Activated CD4-positive, alpha-beta T cell treated with anti-CD3 and anti-CD28 coated beads for 36 hours (primary cell): ENCODE results near the gene PTTG2. TPM values are rescaled to one million over a fixed set of nuclear protein-coding genes. Genes with fewer than 3 reads are reported as not detected.
"Not testable (repeated sequence)": the region's sequence is repeated elsewhere in the genome, so short reads cannot be mapped to it uniquely, and the experiment has no call there.

Experiments used
- ATAC-seq: fragments of 200-7000 bp; cut with Tn5 transposase; one replicate; pipeline ENCODE4 v1.10.0; 2021; ENCODE audit warnings: mild to moderate bottlenecking, moderate library complexity
- CTCF ChIA-PET: fragments of 350-600 bp; sonication (Branson Sonifier 250); formaldehyde crosslinking; loops from one replicate; lab custom pipeline; 2021; ENCODE audit warnings: antibody characterized with exemption; lab: Charles Lee
- POLR2A ChIA-PET: fragments of 350-600 bp; sonication (Branson Sonifier 250); formaldehyde crosslinking; loops from one replicate; lab custom pipeline; 2021; ENCODE audit warnings: antibody characterized with exemption, inconsistent platforms; lab: Charles Lee
- DNase-seq: peaks from one replicate; pipeline ENCODE4 v3.0.0-alpha.2; 2020
- H3K27ac Mint-ChIP-seq: one replicate; pipeline ENCODE4 v1.8.0; 2021; ENCODE audit warnings: mixed read lengths
- H3K27me3 Mint-ChIP-seq: one replicate; pipeline ENCODE4 v1.8.0; 2021; ENCODE audit warnings: mixed read lengths
- H3K36me3 Mint-ChIP-seq: one replicate; pipeline ENCODE4 v1.8.0; 2021; ENCODE audit warnings: low read depth, mixed read lengths
- H3K4me1 Mint-ChIP-seq: one replicate; pipeline ENCODE4 v1.8.0; 2021; ENCODE audit warnings: mixed read lengths
- H3K4me3 Mint-ChIP-seq: one replicate; pipeline ENCODE4 v1.8.0; 2021; ENCODE audit warnings: mild to moderate bottlenecking, moderate library complexity, mixed read lengths
- H3K9me3 Mint-ChIP-seq: one replicate; pipeline ENCODE4 v1.8.0; 2021; ENCODE audit warnings: low read depth, mixed read lengths
- intact Hi-C, 2 experiments: fragments of 100-400 bp; cut with DNase I in 1 of 2; cut with micrococcal nuclease in 1 of 2; formaldehyde crosslinking; loops; one replicate each; pipeline versions ENCODE4 v1.14.2 to v1.15.1; 2022 to 2024; cut with DNase I, micrococcal nuclease
- total RNA-seq, 2 experiments: library from RNA; stranded (reverse); gene quantifications; one replicate each; pipeline ENCODE4 v1.2.3, GENCODE V29; 2021

The PTTG2 gene
- total RNA-seq = not detected

DNA sequence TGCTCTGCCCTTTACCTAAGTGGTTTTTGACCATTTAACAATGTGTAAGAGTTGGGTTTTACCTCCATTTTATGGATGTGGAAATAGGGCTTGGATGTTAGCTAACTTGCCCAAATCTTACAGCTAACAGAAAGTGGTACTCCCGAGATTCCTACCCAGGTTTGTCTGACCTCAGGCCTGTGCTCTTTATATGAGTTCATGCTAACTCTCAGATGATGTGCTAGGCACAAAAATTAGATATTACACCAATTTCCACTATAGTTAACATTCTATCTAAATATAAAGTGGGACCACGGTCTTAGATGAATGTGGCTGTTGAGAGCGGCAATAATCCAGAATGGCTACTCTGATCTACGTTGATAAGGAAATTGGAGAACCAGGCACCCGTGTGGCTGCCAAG lies at the start of gene PTTG2:
Gene PTTG2, plus strand, starts transcription at position 301 of the 400 bp plus-strand sequence. Its CDS starts 37 bp downstream, at position 338.
- ATAC-seq (no peak), DNase-seq (no peak)
- H3K36me3 Mint-ChIP-seq = peaks cover 2% of the 10 kb centered on the region
- ChIA-PET POLR2A (no interaction called here), CTCF (no interaction called here)
- intact Hi-C loops = no loop called here
- no peaks in the 10 kb centered on the region for H3K9me3 Mint-ChIP-seq
- no peak within 1 kb of the TSS for H3K27ac Mint-ChIP-seq
- H3K4me3 Mint-ChIP-seq = no peak within 1 kb of the TSS
- H3K27me3 Mint-ChIP-seq = no peaks in the 10 kb centered on the region
- peaks cover 4% of the 10 kb centered on the region for H3K4me1 Mint-ChIP-seq

DNA sequence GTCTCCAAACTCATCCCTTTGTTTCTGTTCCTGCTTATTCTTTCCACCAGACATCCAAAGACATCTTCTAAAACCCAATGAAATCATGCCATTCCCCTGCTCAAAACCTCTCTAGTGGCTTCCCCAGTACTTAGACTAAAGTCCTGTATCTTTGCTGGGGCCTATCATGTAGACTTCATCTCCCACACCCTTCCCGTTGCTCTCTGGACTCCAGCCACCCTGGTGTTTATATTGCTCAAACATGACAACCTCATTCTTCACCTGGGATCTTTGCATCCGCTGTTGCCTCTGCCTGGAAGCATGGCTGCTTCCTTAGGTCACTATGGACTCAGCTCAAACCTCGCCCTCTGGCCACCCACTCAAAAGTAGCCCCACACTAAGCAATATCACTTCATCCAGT lies 45.7 kb upstream of the PTTG2 start:
- H3K27me3 Mint-ChIP-seq = no peaks in the 10 kb centered on the region
- H3K27ac Mint-ChIP-seq = no peak overlapping the region
- H3K4me1 Mint-ChIP-seq = peaks cover 3% of the 10 kb centered on the region
- no peaks in the 10 kb centered on the region for H3K9me3 Mint-ChIP-seq
- ChIA-PET CTCF (no interaction called here), POLR2A (interaction anchor here (0.7 kb wide), 1 partner anchor 331 kb away, joined by 3 read pairs; no protein-coding TSS in a partner anchor)
- intact Hi-C loops = no loop called here
- H3K36me3 Mint-ChIP-seq = peaks cover 2% of the 10 kb centered on the region
- H3K4me3 Mint-ChIP-seq = no peak overlapping the region
- DNase-seq (no peak), ATAC-seq (no peak)

DNA sequence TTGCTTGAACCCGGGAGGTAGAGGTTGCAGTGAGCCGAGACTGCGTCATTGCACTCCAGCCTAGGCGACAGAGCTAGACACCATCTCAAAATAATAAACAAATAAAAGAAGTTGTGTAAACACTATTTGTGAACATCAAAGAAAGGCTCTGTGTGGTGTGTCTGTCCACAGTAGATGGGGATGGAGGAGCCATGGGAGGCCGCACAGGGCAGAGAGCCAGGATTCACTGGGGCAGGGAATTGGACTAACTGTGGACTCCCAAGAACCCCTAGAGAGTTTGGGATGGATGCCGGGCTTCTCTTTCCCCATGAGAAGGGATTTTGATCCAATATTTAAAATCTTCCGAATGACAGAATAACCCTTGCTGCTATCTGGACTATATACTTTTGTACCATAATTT lies 42.8 kb upstream of the PTTG2 start:
- ChIA-PET CTCF (interaction anchor here (0.8 kb wide), 1 partner anchor 36 kb away, joined by 4 read pairs; no protein-coding TSS in a partner anchor), POLR2A (no interaction called here)
- no peak overlapping the region for H3K27ac Mint-ChIP-seq
- H3K4me3 Mint-ChIP-seq = no peak overlapping the region
- H3K4me1 Mint-ChIP-seq = peaks cover 7% of the 10 kb centered on the region
- no peak for DNase-seq
- intact Hi-C loops = no loop called here
- no peak for ATAC-seq
- peaks cover 7% of the 10 kb centered on the region for H3K36me3 Mint-ChIP-seq
- H3K9me3 Mint-ChIP-seq = no peaks in the 10 kb centered on the region
- no peaks in the 10 kb centered on the region for H3K27me3 Mint-ChIP-seq

DNA sequence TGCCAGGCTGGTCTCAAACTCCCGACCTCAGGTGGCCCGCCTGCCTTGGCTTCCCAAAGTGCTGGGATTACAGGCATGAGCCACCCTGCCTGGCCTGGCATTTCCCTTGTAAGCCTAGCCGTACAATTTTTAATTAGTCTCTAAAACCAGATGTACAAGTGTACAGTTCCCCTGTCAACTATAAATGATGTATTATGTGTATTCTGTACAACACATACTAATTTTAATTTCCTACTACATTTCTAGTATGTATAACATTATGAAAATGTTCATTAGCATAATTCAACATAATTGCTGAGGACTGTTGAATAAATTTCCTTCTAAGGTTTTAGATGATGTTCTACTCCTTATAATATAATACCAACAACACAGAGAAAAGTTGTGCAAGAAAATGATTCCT lies 41.5 kb upstream of the PTTG2 start:
- intact Hi-C loops = no loop called here
- no peak overlapping the region for H3K27ac Mint-ChIP-seq
- H3K4me3 Mint-ChIP-seq = no peak overlapping the region
- DNase-seq (no peak), ATAC-seq (no peak)
- H3K9me3 Mint-ChIP-seq = no peaks in the 10 kb centered on the region
- H3K4me1 Mint-ChIP-seq = peaks cover 9% of the 10 kb centered on the region
- no peaks in the 10 kb centered on the region for H3K27me3 Mint-ChIP-seq
- POLR2A ChIA-PET = no interaction called here
- CTCF ChIA-PET = interaction anchor here (0.6 to 0.7 kb wide), 3 partner anchors 51 to 231 kb away, joined by 3 to 5 read pairs (median 4); no protein-coding TSS in a partner anchor
- H3K36me3 Mint-ChIP-seq = peaks cover 7% of the 10 kb centered on the region

DNA sequence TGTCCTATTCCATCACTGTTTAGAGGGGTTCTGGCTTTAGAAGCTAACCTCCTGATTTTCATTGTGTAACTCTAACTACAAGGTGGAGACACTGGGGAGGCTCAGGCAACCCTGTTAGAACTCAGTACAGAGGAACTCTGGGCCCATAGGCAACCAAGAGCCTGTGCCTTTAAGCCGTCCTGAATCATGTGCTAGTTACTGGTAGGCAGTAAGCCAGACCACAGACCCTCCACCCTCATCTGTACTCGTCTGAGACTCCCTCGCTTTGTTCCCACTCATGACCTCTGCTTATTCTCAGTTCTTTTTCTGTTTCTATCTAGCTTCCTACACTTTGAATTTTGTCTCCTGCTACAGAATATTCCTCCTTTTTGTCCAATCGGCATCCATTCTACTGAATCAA lies 37.9 kb upstream of the PTTG2 start:
- DNase-seq (peak; percentile 14), ATAC-seq (peak; percentile 72)
- intact Hi-C loops = no loop called here
- Mint-ChIP-seq H3K4me1 (peaks cover 11% of the 10 kb centered on the region), H3K9me3 (no peaks in the 10 kb centered on the region), H3K27ac (no peak overlapping the region), H3K36me3 (peaks cover 7% of the 10 kb centered on the region), H3K4me3 (no peak overlapping the region), H3K27me3 (no peaks in the 10 kb centered on the region)
- ChIA-PET POLR2A (no interaction called here), CTCF (no interaction called here)

DNA sequence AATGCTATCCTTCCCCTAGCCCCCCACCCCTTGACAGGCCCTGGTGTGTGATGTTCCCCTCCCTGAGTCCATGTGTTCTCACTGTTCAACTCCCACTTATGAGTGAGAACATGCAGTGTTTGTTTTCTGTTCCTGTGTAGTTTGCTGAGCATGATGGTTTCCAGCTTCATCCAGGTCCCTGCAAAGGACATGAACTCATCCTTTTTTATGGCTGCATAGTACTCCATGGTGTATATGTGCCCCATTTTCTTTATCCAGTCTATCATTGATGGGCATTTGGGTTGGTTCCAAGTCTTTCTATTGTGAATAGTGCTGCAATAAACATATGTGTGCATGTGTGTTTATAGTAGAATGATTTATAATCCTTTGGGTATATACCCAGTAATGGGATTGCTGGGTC lies 37.1 kb upstream of the PTTG2 start:
- POLR2A ChIA-PET = not testable (repeated sequence)

DNA sequence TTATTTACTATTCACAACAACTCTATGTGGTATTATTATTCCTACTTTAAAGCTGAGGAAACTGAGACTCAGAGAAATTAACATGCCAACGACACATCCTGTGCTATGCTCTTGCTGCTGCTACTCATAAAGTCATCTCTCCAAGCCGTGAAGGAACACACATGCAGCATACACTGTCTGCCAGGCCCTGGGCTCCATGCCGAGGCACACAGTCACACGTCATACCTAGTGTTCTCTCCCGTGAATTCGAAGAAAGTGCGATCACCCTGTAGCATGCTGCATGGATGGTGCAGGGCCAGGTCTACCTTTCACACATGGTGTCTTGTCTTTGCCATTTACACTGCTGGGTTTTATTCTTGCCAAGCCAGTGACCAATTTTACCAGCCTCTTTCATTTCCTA lies 35.3 kb upstream of the PTTG2 start:
- CTCF ChIA-PET = no interaction called here
- POLR2A ChIA-PET = no interaction called here

More for the DNA sequence above, 37.1 kb upstream of the PTTG2 start:
- ATAC-seq, intact Hi-C loops, H3K27me3 Mint-ChIP-seq, CTCF ChIA-PET, H3K36me3 Mint-ChIP-seq, H3K9me3 Mint-ChIP-seq, DNase-seq, H3K4me3 Mint-ChIP-seq, H3K27ac Mint-ChIP-seq: not testable (repeated sequence)
- H3K4me1 Mint-ChIP-seq = peaks cover 16% of the 10 kb centered on the region

DNA sequence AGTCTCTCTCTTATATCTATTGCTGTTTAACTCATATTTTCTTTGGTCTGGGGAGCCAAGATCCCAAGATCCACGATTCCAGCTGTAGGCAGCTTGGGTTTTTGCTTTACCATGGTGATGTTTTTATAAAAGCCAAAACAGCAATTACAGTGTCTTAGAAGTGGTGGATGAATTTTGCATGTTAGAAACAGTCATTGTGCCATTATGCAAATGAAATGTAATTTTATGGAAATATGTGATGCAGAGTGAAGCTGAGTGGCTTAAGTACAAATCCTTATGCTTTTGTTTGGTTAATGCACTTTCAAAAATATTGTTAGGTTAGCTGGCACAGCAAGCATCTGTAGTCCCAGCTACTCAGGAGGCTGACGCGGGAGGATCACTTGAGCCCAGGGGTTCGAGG lies 32.8 kb upstream of the PTTG2 start:
- CTCF ChIA-PET = interaction anchor here (0.6 to 1.5 kb wide), 2 partner anchors 35 to 87 kb away, joined by 3 read pairs; no protein-coding TSS in a partner anchor
- intact Hi-C loops = no loop called here
- Mint-ChIP-seq H3K4me3 (no peak overlapping the region), H3K9me3 (no peaks in the 10 kb centered on the region), H3K36me3 (peaks cover 9% of the 10 kb centered on the region), H3K4me1 (peaks cover 30% of the 10 kb centered on the region), H3K27ac (no peak overlapping the region), H3K27me3 (no peaks in the 10 kb centered on the region)
- no peak for ATAC-seq
- POLR2A ChIA-PET = interaction anchor here (1.2 kb wide), 1 partner anchor 35 kb away, joined by 4 read pairs; no protein-coding TSS in a partner anchor
- no peak for DNase-seq

More for the DNA sequence above, 35.3 kb upstream of the PTTG2 start:
- H3K27ac Mint-ChIP-seq = no peak overlapping the region
- DNase-seq = no peak
- no peak for ATAC-seq
- H3K9me3 Mint-ChIP-seq = no peaks in the 10 kb centered on the region
- H3K4me1 Mint-ChIP-seq = peaks cover 35% of the 10 kb centered on the region
- H3K4me3 Mint-ChIP-seq = no peak overlapping the region
- H3K36me3 Mint-ChIP-seq = peaks cover 11% of the 10 kb centered on the region
- intact Hi-C loops = no loop called here
- no peaks in the 10 kb centered on the region for H3K27me3 Mint-ChIP-seq

DNA sequence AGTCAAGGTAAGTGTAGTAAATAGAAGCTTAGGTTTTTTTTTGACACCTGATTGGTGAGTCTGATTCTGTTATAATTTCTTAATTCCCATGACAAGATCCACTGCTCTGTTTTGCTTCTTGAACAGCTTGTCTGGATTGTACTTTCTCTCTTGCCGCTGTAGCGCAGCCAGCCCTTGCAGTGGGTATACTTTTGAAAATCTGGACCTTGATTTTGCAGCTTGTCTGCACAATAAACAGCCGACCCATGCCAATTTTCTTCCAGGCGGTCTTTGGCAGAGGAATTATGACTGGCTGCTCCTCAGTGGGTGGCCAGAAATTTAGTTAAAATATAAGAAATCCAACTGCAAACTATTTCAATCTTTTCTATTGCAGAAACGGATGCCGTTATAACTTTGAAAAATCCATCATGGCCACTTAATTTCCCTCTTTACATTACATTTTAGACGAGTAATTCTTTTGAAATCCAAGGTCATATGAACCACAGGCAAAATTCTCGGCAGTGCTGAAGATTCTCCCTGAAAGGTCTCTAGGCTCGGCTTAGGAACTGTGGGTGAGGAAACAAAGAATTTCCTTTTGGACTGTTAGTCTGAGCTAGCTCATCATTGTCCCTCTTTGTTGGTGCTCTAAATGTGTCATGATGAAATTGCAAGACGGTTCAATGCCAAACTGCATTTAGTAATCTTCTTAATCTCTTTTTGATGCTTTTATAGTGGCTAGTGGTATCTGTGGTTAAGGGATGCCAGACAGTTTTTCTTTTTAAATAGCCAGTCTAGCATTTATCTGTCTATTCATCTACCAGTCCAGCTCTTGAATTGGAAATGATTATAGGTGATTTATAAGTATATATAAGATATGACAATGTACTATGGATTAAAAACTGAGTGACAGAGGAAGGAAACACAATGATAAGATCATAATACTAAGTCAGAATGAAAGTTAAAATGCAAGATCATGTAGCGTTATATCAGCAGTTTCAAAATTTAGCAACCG lies 31.5 kb upstream of the PTTG2 start:
- H3K27ac Mint-ChIP-seq = no peak overlapping the region
- H3K36me3 Mint-ChIP-seq = peaks cover 9% of the 10 kb centered on the region
- ChIA-PET CTCF (interaction anchor here (0.6 to 1.5 kb wide), 6 partner anchors 30 to 208 kb away, joined by 3 read pairs; no protein-coding TSS in a partner anchor), POLR2A (no interaction called here)
- peak; percentile 64 for ATAC-seq
- no peaks in the 10 kb centered on the region for H3K27me3 Mint-ChIP-seq
- intact Hi-C loops = loop anchor here (1.0 to 2.0 kb wide), 2 partner anchors 37 to 50 kb away; partner anchors contain the start of gene TBC1D1 (in 2 of the 2)
- no peak overlapping the region for H3K4me3 Mint-ChIP-seq
- H3K4me1 Mint-ChIP-seq = peaks cover 28% of the 10 kb centered on the region
- peaks cover 2% of the 10 kb centered on the region for H3K9me3 Mint-ChIP-seq
- no peak for DNase-seq

DNA sequence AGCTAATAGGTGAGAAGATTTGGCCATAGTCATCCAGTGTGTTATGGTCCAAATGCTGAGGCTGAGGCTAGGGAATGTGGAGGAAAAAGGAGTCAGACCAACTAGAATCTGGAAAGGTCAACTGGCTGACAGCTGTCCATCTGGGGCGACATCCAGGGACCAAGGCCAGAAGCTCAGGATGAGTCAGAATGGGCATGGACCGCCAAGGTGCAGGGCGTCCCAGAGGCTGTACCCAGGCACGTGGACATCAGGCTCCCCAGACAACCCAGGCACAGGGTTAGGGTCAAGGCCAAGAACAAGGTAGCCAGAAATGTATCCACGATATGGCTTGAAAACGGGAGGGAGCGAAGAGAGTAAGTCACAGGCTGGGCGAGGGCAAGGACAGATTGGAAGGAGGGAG lies 26.1 kb upstream of the PTTG2 start:
- peaks cover 7% of the 10 kb centered on the region for H3K9me3 Mint-ChIP-seq
- ATAC-seq = no peak
- H3K36me3 Mint-ChIP-seq = peaks cover 21% of the 10 kb centered on the region
- H3K4me1 Mint-ChIP-seq = peaks cover 10% of the 10 kb centered on the region
- intact Hi-C loops = no loop called here
- ChIA-PET POLR2A (no interaction called here), CTCF (interaction anchor here (1.1 kb wide), 1 partner anchor 34 kb away, joined by 4 read pairs; no protein-coding TSS in a partner anchor)
- no peak overlapping the region for H3K27ac Mint-ChIP-seq
- no peaks in the 10 kb centered on the region for H3K27me3 Mint-ChIP-seq
- H3K4me3 Mint-ChIP-seq = no peak overlapping the region
- DNase-seq = no peak

DNA sequence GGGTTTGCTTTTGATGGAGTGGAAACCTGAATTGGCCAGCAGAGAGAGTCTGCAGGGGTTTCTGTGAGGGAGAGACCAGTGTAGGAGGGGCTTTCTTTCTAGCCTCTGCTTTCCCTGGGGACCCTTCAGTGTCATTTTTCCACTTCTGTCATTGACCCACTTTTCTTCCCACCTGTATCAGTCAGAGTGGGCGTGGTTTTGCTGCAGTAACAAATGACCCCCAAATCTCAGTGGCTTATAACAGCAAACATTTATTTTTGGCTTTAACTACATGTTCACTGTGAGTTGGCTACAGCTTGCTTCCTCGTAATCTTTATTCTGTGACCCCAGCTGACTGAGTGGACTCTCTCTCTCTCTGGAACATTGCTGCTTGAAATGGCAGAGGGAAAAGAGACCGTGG lies 25.6 kb upstream of the PTTG2 start:
- ChIA-PET CTCF (interaction anchor here (0.7 to 1.1 kb wide), 2 partner anchors 33 to 1192 kb away, joined by 3 to 4 read pairs; no protein-coding TSS in a partner anchor), POLR2A (no interaction called here)
- no peak for DNase-seq
- peaks cover 9% of the 10 kb centered on the region for H3K9me3 Mint-ChIP-seq
- H3K4me3 Mint-ChIP-seq = no peak overlapping the region
- no peaks in the 10 kb centered on the region for H3K27me3 Mint-ChIP-seq
- H3K4me1 Mint-ChIP-seq = peaks cover 5% of the 10 kb centered on the region
- H3K36me3 Mint-ChIP-seq = peaks cover 20% of the 10 kb centered on the region
- H3K27ac Mint-ChIP-seq = no peak overlapping the region
- intact Hi-C loops = no loop called here
- no peak for ATAC-seq
